Measurements from ENCODE around the gene COX19. TPM values are rescaled to one million over a fixed set of nuclear protein-coding genes. Genes with fewer than 3 reads are reported as not detected.
A peak's percentile ranks its signal among the peaks of the same experiment; 100 is the strongest.

The COX19 gene
- total and polyA plus RNA-seq, 2 of the 13 experiments (the other 11 are each of a cell fraction or from before 2014, with no cell fraction given): 11.5 to 21.7 TPM

DNA sequence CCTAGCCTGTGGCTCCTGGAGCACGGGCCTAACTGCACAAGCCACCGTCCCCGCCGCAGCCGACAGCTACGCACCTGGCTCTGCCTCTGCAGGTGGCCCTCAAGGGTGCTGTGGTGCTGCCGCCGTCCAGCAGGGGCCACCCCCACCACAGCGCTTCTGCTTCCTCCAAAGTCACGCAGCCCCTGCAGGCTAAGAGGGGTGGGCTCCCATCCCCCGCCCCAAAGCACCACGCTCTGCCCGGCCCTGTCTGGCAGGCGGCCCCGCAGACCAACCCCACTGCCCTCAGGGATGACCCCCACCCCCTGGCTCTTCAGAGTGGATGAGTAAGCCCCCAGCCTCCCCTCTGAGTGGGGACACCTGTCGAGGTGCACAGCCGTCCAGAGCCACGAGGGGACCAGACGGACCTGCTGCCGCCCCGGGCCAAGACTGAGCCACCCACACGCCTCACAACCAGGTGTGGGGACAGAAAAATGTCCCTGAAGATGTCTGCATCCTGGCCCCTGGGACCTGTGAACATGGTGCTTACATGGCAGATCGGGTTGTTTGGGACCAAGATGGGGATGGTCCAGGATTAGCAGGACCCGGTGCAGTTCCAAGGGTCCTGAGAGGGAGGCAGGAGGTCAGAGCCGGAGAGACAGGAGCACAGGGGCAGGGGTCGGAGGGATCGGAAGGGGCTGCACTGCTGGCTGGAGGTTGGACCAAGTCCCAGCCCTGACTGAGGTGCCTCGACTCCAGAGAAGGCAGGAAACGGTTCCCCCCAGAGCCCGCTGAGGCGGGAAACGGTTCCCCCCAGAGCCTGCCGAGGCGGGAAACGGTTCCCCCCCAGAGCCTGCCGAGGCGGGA, 11.9 kb downstream of the COX19 start (continued):
- no peak for TF ChIP-seq STAT5B (CRISPR knock-in tag; IDR thresholded peaks at IDR 0.05)
- peak; percentile 36; the same call in 1 of the 2 replicates for TF ChIP-seq POLR2G (IDR thresholded peaks at IDR 0.05; ENCODE audit: low read depth, low read length)
- no peak for TF ChIP-seq TBL1XR1 (IDR thresholded peaks at IDR 0.05; ENCODE audit: borderline replicate concordance, low read length, partially characterized antibody)
- TF ChIP-seq PAF1 (CRISPR knock-in tag; IDR thresholded peaks at IDR 0.05): 0 out of 2 replicates have a peak, but pooled peaks have one; percentile 21
- TF ChIP-seq, protein P1, sequence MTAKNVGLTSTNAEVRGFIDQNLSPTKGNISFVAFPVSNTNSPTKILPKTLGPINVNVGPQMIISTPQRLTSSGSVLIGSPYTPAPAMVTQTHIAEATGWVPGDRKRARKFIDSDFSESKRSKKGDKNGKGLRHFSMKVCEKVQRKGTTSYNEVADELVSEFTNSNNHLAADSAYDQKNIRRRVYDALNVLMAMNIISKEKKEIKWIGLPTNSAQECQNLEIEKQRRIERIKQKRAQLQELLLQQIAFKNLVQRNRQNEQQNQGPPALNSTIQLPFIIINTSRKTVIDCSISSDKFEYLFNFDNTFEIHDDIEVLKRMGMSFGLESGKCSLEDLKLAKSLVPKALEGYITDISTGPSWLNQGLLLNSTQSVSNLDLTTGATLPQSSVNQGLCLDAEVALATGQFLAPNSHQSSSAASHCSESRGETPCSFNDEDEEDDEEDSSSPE (CRISPR knock-in tag; IDR thresholded peaks at IDR 0.05): 0 out of 2 replicates have a peak, but pooled peaks have one; percentile 6
- no peak for TF ChIP-seq NCOR1 (IDR thresholded peaks at IDR 0.05; ENCODE audit: borderline replicate concordance, low read length)
- no peak for TF ChIP-seq ZKSCAN8 (CRISPR knock-in tag; IDR thresholded peaks at IDR 0.05; ENCODE audit: borderline replicate concordance)
- TF ChIP-seq FOXK1 (CRISPR knock-in tag; IDR thresholded peaks at IDR 0.05; ENCODE audit: borderline replicate concordance, low read depth): no peak
- TF ChIP-seq JUN (CRISPR knock-in tag; IDR thresholded peaks at IDR 0.05): no peak
- no peak for TF ChIP-seq ZNF7 (CRISPR knock-in tag; IDR thresholded peaks at IDR 0.05)
- no peak for TF ChIP-seq GTF2F1 (IDR thresholded peaks at IDR 0.05; ENCODE audit: low read length)
- TF ChIP-seq ZNF501 (CRISPR knock-in tag; IDR thresholded peaks at IDR 0.05): no peak; the same call in 1 of the 2 replicates
- no peak for TF ChIP-seq ZFP36L2 (CRISPR knock-in tag; IDR thresholded peaks at IDR 0.05)
- TF ChIP-seq, protein P2, sequence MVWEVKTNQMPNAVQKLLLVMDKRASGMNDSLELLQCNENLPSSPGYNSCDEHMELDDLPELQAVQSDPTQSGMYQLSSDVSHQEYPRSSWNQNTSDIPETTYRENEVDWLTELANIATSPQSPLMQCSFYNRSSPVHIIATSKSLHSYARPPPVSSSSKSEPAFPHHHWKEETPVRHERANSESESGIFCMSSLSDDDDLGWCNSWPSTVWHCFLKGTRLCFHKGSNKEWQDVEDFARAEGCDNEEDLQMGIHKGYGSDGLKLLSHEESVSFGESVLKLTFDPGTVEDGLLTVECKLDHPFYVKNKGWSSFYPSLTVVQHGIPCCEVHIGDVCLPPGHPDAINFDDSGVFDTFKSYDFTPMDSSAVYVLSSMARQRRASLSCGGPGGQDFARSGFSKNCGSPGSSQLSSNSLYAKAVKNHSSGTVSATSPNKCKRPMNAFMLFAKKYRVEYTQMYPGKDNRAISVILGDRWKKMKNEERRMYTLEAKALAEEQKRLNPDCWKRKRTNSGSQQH (CRISPR knock-in tag; IDR thresholded peaks at IDR 0.05; ENCODE audit: low read depth): 0 out of 2 replicates have a peak, but pooled peaks have one; percentile 21
- TF ChIP-seq FIP1L1 (IDR thresholded peaks at IDR 0.05; ENCODE audit: borderline replicate concordance, insufficient read depth, low read depth, low read length): no peak
- TF ChIP-seq, protein P3, sequence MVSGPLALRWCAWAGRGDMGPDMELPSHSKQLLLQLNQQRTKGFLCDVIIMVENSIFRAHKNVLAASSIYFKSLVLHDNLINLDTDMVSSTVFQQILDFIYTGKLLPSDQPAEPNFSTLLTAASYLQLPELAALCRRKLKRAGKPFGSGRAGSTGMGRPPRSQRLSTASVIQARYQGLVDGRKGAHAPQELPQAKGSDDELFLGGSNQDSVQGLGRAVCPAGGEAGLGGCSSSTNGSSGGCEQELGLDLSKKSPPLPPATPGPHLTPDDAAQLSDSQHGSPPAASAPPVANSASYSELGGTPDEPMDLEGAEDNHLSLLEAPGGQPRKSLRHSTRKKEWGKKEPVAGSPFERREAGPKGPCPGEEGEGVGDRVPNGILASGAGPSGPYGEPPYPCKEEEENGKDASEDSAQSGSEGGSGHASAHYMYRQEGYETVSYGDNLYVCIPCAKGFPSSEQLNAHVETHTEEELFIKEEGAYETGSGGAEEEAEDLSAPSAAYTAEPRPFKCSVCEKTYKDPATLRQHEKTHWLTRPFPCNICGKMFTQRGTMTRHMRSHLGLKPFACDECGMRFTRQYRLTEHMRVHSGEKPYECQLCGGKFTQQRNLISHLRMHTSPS (CRISPR knock-in tag; IDR thresholded peaks at IDR 0.05; ENCODE audit: low read depth): no peak
- peak; percentile 30 for TF ChIP-seq HNRNPLL (IDR thresholded peaks at IDR 0.05; ENCODE audit: low read depth, low read length, poor library complexity, severe bottlenecking)
- TF ChIP-seq TGIF2 (CRISPR knock-in tag; IDR thresholded peaks at IDR 0.05): no peak
- TF ChIP-seq SRSF4 (IDR thresholded peaks at IDR 0.05; ENCODE audit: low read depth, low read length, poor library complexity, severe bottlenecking): no peak
- TF ChIP-seq MZF1 (CRISPR knock-in tag; IDR thresholded peaks at IDR 0.05; ENCODE audit: borderline replicate concordance): no peak
- TF ChIP-seq, protein P4, sequence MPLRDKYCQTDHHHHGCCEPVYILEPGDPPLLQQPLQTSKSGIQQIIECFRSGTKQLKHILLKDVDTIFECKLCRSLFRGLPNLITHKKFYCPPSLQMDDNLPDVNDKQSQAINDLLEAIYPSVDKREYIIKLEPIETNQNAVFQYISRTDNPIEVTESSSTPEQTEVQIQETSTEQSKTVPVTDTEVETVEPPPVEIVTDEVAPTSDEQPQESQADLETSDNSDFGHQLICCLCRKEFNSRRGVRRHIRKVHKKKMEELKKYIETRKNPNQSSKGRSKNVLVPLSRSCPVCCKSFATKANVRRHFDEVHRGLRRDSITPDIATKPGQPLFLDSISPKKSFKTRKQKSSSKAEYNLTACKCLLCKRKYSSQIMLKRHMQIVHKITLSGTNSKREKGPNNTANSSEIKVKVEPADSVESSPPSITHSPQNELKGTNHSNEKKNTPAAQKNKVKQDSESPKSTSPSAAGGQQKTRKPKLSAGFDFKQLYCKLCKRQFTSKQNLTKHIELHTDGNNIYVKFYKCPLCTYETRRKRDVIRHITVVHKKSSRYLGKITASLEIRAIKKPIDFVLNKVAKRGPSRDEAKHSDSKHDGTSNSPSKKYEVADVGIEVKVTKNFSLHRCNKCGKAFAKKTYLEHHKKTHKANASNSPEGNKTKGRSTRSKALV (CRISPR knock-in tag; IDR thresholded peaks at IDR 0.05): no peak
- TF ChIP-seq DMAP1 (CRISPR knock-in tag; IDR thresholded peaks at IDR 0.05): 0 out of 2 replicates have a peak, but pooled peaks have one; percentile 31
- TF ChIP-seq ZSCAN31 (CRISPR knock-in tag; IDR thresholded peaks at IDR 0.05; ENCODE audit: low read depth): no peak
- TF ChIP-seq ZNF569 (CRISPR knock-in tag; IDR thresholded peaks at IDR 0.05; ENCODE audit: borderline replicate concordance): no peak
